Left renal cortex interstitium (tissue), 4 donors: ENCODE results near the gene FBXO44. TPM values are rescaled to one million over a fixed set of nuclear protein-coding genes. Genes with fewer than 3 reads are reported as not detected.

ENCODE experiments used
- DNase-seq, 4 donors: peaks; one replicate each; pipeline ENCODE4 v3.0.0-alpha.2; 2013; ENCODE audit warnings: low read depth in 4 of 4, low spot score in 2 of 4, missing footprints in 1 of 4
- polyA plus RNA-seq, 4 donors: library from polyadenylated mRNA; unstranded; fragments of 120-200 nt; gene quantifications; one replicate each; pipeline ENCODE4 v1.2.1, GENCODE V29; 2013; ENCODE audit not compliant: insufficient read length in 4 of 4

The FBXO44 gene
- polyA plus RNA-seq, 4 donors = 13.7 to 23.2 (median 18.5) TPM

DNA sequence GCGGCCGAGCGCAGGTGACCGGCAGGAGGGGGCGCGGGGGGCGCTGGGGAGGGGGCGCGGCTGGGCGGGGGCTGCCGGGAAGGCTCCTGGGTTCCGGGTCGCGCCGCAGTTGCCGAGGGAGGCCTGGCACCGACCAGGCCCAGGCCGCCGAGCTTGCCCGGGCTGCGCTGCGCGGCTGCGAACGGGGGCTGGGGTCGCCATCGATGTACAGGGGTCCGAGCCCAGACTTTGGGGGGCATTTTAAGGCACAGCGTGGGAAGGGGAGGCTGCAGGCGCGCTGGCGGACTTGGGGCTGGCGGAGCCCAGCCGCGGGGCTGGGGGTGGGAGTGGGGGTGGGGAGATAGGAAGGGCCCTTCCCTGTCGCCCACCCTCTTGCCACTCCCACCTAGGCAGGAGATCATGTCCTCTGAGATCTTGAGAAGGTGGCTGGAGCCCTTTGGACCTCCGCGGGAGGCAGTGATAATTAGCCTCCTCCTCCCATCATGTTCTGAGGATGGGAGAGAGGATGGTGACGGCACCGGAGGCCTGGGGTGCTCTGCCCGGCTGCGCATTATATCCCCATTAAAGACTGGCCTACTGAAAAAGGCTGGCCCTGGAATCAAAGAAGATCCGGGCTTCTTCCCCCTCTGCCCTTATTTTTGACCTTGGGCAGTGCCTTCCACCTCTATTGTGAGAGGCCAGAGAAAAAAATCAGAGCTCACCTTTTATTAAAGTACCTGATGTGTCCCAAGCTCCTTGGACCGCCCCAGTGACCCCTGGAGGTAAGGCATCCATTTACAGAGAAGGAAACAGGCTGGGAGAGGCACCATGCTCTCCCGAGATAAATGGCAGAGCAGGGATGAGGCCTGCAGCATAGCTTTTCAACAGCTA is 497 bp downstream of the FBXO44 start:
- DNase-seq = no peak

DNA sequence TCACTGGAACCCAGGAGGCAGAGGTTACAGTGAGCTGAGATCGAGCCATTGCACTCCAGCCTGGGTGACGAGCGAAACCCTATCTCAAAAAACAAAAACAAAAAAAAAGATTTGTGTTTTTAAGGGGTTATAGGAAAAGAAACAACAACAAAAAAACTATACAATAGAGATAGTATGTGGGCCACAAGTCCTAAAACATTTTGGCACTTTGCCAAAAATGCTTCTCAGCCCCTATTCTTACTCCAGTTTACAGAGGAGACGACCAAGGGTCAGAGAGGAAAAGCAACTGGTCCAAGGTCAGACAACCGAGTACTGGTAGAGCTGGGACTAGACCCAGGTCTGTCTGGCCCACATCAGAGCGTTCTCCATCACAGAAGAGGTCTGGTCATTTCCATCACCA is 3.0 kb downstream of the FBXO44 start:
- DNase-seq = no peak

GRCh38 chr1:11658542-11658941 is 3.9 kb downstream of the FBXO44 start:
- DNase-seq = no peak

DNA sequence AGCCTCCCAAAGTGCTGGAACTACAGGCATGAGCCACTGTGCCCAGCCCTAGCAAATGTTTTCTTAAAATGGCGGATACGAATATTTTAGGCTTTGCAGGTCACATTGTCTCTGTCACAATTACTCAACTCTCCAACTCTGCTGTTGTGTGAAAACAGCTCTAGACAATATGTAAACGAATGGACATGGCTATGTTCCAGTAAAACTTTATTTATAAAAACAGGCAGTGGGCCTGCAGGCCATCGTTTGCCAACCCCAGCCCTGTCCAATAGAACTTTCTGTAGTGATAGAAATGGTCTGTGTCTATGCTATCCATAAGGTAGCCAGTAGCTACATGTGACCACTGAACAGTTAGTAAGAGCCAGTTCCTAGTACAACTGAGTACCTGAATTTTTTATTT is 5.1 kb downstream of the FBXO44 start:
- no peak for DNase-seq

DNA sequence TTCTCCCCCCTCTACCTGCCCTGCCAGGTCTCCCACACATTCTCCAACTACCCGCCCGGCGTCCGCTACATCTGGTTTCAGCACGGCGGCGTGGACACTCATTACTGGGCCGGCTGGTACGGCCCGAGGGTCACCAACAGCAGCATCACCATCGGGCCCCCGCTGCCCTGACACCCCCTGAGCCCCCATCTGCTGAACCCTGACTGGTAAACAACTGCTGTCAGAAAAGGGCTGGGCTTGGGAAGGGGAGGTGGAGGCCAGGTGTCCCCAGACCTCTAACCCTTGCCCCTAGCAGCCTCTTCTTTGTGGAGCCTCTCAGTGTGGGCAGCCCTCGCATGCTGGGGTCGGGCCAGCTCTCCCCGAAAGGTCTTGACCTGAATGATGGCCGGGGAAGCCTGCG is 6.4 kb downstream of the FBXO44 start:
- DNase-seq = no peak

DNA sequence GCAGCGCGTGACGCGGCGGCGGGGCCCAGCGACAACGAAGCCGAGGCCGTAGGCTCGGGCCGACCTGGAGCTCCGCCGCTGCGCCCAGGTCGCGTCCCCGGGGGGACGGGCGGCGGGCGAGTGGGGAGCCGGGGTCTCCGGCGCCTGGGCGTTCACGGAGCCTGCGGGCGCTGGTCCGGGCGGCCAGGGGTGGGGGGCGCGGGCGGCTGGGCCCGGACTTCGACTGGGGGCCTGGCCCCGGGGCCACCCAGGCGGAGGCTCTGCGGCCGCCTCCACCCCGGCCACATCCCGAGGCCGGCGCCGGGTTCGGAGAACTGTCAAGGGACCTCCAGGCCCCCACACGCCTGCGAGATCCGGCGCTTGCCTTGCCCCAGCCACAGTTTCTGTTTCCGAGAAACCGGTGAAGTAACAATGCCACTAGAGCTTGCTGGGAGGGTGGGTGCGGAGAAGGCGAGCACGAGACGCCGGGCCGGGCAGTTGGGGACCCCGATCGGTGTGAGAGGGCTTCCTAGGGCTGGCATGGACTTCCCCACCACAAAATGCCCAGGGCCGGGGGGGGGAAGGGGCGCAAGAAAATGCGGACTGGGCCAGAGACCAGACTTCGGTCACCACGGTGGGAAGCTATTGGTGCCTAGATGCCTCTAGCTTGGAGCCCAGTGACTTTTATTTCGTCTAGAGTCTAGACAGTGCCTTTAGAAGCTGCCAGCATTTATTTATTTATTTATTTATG is 9.8 kb downstream of the FBXO44 start:
- no peak for DNase-seq

DNA sequence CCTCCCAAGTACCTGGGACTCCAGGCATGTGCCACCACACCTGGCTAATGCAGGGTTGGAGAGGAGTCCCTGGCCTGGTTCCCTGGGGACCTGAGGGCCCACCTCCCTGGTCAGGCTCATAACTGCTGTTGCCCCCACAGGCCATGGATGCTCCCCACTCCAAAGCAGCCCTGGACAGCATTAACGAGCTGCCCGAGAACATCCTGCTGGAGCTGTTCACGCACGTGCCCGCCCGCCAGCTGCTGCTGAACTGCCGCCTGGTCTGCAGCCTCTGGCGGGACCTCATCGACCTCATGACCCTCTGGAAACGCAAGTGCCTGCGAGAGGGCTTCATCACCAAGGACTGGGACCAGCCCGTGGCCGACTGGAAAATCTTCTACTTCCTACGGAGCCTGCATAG is 13.8 kb downstream of the FBXO44 start:
- no peak for DNase-seq

- DNase-seq = no peak
Observed at GRCh38 chr1:11670747-11671146, 16.1 kb downstream of the FBXO44 start.

- DNase-seq = no peak
Observed at GRCh38 chr1:11671205-11671543, 16.5 kb downstream of the FBXO44 start.

DNA sequence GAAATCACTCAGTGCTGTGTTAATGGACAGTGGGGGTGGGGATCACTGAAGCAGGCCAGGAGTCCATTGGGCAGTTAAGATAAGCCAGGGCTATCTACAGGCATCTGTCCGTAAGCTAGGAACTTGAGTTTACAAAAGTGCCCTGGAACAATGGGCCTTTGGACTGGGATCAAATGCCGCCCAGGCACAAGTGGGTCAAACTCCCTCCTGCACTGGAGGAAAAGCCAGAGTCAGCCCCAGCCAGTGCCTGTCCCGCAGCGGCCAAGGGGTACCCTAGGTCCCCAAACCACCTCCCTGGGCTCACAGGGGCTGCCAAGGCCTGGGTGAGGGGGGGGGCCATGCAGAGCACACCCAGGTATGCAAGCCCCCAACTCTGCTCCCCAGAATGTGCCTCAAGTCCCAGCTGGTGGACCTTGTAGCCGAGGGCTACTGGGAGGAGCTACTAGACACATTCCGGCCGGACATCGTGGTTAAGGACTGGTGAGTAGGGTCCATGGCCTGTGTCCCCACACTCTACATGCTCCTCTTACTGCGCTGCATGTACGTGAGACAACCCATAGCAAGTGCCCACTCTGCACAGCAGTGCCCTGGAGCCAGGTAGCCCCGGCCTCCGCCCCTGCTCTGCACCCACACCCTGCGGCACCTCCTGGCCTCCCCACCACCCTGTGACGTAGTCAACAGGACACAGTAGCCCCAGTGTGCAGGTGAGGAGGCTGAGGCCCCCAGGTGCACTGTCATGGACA is 17.0 kb downstream of the FBXO44 start:
- no peak for DNase-seq

DNA sequence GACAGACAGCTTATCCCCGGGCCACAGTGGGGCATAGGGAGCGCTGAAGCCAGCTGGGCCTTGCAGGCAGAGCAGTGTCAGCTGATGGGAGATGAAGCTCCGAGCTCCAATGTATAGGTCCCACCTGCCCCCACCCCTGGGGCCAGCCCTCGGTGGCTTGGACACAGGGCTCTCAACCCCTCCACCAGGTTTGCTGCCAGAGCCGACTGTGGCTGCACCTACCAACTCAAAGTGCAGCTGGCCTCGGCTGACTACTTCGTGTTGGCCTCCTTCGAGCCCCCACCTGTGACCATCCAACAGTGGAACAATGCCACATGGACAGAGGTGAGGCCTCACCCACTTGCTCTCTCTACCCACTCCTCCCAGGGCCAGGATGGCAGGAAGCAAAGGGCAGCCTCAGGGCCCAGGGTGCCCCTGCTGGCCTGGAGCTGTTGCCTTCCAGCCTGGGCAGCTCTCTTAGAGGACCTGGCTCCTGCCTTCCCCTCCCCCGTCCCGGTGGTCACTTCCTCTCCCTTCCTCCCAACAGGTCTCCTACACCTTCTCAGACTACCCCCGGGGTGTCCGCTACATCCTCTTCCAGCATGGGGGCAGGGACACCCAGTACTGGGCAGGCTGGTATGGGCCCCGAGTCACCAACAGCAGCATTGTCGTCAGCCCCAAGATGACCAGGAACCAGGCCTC is 18.6 kb downstream of the FBXO44 start:
- no peak for DNase-seq

GRCh38 chr1:11674488-11674887 is 19.8 kb downstream of the FBXO44 start:
- no peak for DNase-seq

- no peak for DNase-seq
Observed at GRCh38 chr1:11675325-11675724, 20.6 kb downstream of the FBXO44 start.

DNA sequence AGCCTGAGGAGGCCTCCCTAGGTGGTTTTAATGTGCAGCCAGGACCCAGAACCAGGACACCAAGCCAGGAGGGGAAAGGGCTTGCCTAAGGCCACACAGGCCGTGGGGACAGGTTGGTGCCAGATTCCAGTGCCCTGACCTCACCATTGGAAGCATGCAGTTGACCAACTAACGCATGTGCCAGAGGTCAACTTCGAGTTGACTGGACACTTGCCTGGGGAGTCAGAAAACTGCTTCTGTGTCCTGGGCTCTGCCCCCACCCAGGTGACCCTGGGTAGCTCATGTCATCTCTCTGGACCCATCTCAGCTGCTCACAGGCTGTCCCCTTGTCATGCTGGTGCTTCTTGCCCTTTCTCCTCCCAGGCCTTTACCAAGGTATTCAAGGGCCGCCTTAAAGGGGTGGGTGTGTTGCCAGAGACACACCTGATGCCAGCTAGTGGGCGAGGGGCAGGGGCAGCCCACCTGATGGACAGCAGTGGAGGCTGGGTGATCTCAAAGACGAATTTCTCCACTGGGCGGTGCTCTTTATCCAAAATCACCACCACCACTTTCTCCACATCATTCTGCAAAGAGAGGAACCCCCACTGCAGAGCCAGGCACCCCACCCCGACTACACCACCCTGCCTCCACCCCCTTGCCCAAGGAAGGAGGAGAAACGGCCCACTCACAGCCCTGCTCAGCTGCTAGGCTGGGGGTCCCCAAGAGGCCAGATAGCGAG is 21.9 kb downstream of the FBXO44 start:
- no peak for DNase-seq

GRCh38 chr1:11678442-11678841 is 23.8 kb downstream of the FBXO44 start:
- DNase-seq = no peak

DNA sequence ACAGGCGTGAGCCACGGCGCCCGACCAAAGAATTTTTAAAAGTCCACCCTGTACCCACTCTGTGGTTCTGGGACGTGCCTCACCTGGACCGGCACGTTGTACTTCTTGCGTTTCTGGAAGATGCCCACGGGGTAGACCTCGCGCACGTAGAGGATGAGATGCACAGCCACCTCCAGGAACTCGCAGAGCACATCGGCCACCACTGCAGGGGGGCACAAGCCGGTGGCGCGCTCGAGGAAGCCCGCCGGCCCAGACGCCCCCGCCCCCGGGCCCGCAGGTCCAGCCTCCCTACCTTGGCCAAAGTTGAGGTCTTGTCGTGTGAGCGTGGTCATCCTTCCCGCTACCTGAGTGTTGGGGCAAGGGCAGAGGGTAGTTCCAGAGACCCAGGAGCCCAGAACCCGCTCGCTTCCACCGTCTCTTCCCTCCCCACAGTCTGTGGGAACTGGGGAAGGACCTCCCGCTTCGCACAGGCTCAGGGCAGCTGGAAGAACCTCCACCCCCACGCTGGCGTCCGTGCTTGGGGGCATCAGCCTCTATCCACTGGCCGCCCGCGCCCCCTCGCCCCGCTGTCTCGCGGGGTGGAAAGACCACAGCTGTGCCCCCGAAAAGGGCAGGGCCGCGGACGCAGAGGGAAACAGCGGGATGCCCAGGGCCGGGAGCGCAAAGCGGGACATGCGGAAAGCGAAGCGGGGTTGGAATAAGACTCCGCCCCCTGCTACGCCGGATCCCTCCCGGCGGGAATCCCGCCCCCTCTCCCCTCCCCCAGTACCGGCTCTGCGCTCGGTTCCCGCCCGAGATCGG is 25.8 kb downstream of the FBXO44 start:
- DNase-seq = no peak

GRCh38 chr1:11681071-11681771 is 26.5 kb downstream of the FBXO44 start, which contains the start of gene MAD2L2:
TSS of gene MAD2L2 (minus strand) at chr1:11681148. CDS start at chr1:11680601, 547 bp downstream.
- peak in 2 of 4 donors; percentile 68 for DNase-seq

DNA sequence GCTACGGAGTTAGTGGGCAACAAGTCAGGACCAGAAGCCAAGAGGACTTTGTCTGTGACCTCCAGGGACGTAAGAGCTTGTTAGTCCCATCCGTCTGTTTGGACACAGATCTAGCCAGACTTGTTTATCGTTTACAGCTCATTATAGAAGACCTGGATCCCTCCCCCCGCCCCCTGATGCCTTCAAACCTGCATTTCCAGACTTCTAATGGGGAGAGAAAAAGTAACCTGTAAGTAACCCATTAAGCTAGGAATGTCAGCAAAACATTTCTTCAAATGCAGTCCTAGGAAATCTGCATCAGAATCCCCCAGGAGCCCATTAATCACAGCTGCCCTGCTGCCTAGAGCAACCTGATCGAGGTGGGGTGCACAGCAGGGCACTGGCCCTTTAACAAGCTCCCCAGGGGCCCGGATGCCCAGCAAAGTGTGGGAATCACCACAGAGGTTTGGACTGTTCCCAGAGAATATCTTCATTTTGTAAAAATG is 27.7 kb downstream of the FBXO44 start:
- no peak for DNase-seq
